ENCODE measurements around the gene IDI1.

DNA sequence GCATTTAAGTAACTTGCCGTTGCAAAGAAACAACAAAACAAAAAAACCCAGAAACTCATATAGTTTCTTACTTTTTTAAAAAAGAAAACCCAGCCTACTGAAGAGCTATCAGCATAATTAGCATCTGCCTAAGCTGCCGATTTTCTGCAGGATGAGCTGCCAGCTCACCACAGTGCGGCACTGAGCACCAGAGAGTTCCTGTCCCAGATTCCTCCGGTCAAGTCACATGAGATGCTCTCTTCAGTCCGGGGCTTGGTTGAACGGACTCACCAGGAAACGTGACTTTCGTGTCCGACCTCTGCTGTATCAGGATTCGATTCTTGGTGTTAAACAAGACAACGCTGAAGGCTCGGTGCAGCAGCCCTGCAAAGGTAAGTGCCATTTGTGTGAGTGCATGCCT lies 26.5 kb downstream of the IDI1 start:
- TF ChIP-seq, protein P1, sequence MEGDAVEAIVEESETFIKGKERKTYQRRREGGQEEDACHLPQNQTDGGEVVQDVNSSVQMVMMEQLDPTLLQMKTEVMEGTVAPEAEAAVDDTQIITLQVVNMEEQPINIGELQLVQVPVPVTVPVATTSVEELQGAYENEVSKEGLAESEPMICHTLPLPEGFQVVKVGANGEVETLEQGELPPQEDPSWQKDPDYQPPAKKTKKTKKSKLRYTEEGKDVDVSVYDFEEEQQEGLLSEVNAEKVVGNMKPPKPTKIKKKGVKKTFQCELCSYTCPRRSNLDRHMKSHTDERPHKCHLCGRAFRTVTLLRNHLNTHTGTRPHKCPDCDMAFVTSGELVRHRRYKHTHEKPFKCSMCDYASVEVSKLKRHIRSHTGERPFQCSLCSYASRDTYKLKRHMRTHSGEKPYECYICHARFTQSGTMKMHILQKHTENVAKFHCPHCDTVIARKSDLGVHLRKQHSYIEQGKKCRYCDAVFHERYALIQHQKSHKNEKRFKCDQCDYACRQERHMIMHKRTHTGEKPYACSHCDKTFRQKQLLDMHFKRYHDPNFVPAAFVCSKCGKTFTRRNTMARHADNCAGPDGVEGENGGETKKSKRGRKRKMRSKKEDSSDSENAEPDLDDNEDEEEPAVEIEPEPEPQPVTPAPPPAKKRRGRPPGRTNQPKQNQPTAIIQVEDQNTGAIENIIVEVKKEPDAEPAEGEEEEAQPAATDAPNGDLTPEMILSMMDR (IDR thresholded peaks at IDR 0.05), result no peak
- TF ChIP-seq ZFX (IDR thresholded peaks at IDR 0.05; ENCODE audit: borderline replicate concordance), result no peak
